ENCODE data around the gene PIK3R5. TPM values are rescaled to one million over a fixed set of nuclear protein-coding genes. Genes with fewer than 3 reads are reported as not detected.

Gene PIK3R5
- total and polyA plus RNA-seq, 2 donors, result 3.1 to 4.6 TPM

- no peak for DNase-seq (ENCODE audit: extremely low spot score)
- H3K36me3 ChIP-seq (ENCODE audit: insufficient read depth), result no peaks in the 10 kb centered on the region
- 66% methylated on average over 6 of the region's 6 CpGs for WGBS
- no peaks in the 10 kb centered on the region for H3K4me1 ChIP-seq (ENCODE audit: insufficient read depth)
- no peak overlapping the region for H3K4me3 ChIP-seq (ENCODE audit: low read depth, low read length)
- H3K27ac ChIP-seq (ENCODE audit: low read depth), result no peak overlapping the region
These were observed 65.3 kb downstream of the PIK3R5 start for GRCh38 chr17:8900207-8900606.

GRCh38 chr17:8898636-8899035, 66.9 kb downstream of the PIK3R5 start:
- Histone ChIP-seq H3K36me3 (ENCODE audit: insufficient read depth) (no peaks in the 10 kb centered on the region), H3K4me3 (ENCODE audit: low read depth, low read length) (no peak overlapping the region), H3K4me1 (ENCODE audit: insufficient read depth) (no peaks in the 10 kb centered on the region), H3K27ac (ENCODE audit: low read depth) (no peak overlapping the region)
- no peak for DNase-seq (ENCODE audit: extremely low spot score)
- WGBS, result 84% methylated on average over 6 of the region's 6 CpGs

- Histone ChIP-seq H3K4me3 (ENCODE audit: low read depth, low read length) (no peak overlapping the region), H3K36me3 (ENCODE audit: insufficient read depth) (no peaks in the 10 kb centered on the region), H3K27ac (ENCODE audit: low read depth) (no peak overlapping the region), H3K4me1 (ENCODE audit: insufficient read depth) (no peaks in the 10 kb centered on the region)
- no peak for DNase-seq (ENCODE audit: extremely low spot score)
- 80% methylated on average over 2 of the region's 2 CpGs for WGBS
These were observed 67.4 kb downstream of the PIK3R5 start for GRCh38 chr17:8898126-8898525.

GRCh38 chr17:8896641-8897635, 68.6 kb downstream of the PIK3R5 start:
- H3K4me3 ChIP-seq (ENCODE audit: low read depth, low read length), result no peak overlapping the region
- no peak for DNase-seq (ENCODE audit: extremely low spot score)
- H3K36me3 ChIP-seq (ENCODE audit: insufficient read depth), result no peaks in the 10 kb centered on the region
- 80% methylated on average over 12 of the region's 12 CpGs for WGBS
- H3K27ac ChIP-seq (ENCODE audit: low read depth), result no peak overlapping the region
- no peaks in the 10 kb centered on the region for H3K4me1 ChIP-seq (ENCODE audit: insufficient read depth)

GRCh38 chr17:8896087-8896486, 69.4 kb downstream of the PIK3R5 start:
- Histone ChIP-seq H3K36me3 (ENCODE audit: insufficient read depth) (no peaks in the 10 kb centered on the region), H3K27ac (ENCODE audit: low read depth) (no peak overlapping the region), H3K4me1 (ENCODE audit: insufficient read depth) (no peaks in the 10 kb centered on the region), H3K4me3 (ENCODE audit: low read depth, low read length) (no peak overlapping the region)
- no peak for DNase-seq (ENCODE audit: extremely low spot score)
- 84% methylated on average over 3 of the region's 3 CpGs for WGBS

GRCh38 chr17:8894673-8895578, 70.6 kb downstream of the PIK3R5 start:
- Histone ChIP-seq H3K36me3 (ENCODE audit: insufficient read depth) (no peaks in the 10 kb centered on the region), H3K4me3 (ENCODE audit: low read depth, low read length) (peak overlapping the region; percentile 6), H3K4me1 (ENCODE audit: insufficient read depth) (no peaks in the 10 kb centered on the region), H3K27ac (ENCODE audit: low read depth) (no peak overlapping the region)
- WGBS, result 40% methylated on average over 24 of the region's 24 CpGs
- peak; percentile 36 for DNase-seq (ENCODE audit: extremely low spot score)

- DNase-seq (ENCODE audit: extremely low spot score), result no peak
- peak overlapping the region; percentile 6 for H3K4me3 ChIP-seq (ENCODE audit: low read depth, low read length)
These were observed 71.3 kb downstream of the PIK3R5 start for GRCh38 chr17:8894202-8894671.

GRCh38 chr17:8893621-8894201, 71.8 kb downstream of the PIK3R5 start:
- no peaks in the 10 kb centered on the region for H3K4me1 ChIP-seq (ENCODE audit: insufficient read depth)
- no peaks in the 10 kb centered on the region for H3K36me3 ChIP-seq (ENCODE audit: insufficient read depth)
- no peak overlapping the region for H3K4me3 ChIP-seq (ENCODE audit: low read depth, low read length)
- 84% methylated on average over 15 of the region's 15 CpGs for WGBS
- no peak for DNase-seq (ENCODE audit: extremely low spot score)
- no peak overlapping the region for H3K27ac ChIP-seq (ENCODE audit: low read depth)

More at GRCh38 chr17:8894202-8894671, 71.3 kb downstream of the PIK3R5 start:
- Histone ChIP-seq H3K4me1 (ENCODE audit: insufficient read depth) (no peaks in the 10 kb centered on the region), H3K27ac (ENCODE audit: low read depth) (no peak overlapping the region), H3K36me3 (ENCODE audit: insufficient read depth) (no peaks in the 10 kb centered on the region)
- 62% methylated on average over 17 of the region's 17 CpGs for WGBS

GRCh38 chr17:8893059-8893458, 72.4 kb downstream of the PIK3R5 start:
- no peak overlapping the region for H3K4me3 ChIP-seq (ENCODE audit: low read depth, low read length)
- no peaks in the 10 kb centered on the region for H3K36me3 ChIP-seq (ENCODE audit: insufficient read depth)
- H3K27ac ChIP-seq (ENCODE audit: low read depth), result no peak overlapping the region
- H3K4me1 ChIP-seq (ENCODE audit: insufficient read depth), result no peaks in the 10 kb centered on the region
- DNase-seq (ENCODE audit: extremely low spot score), result no peak
- 94% methylated on average over 3 of the region's 3 CpGs for WGBS

GRCh38 chr17:8892338-8892690, 73.2 kb downstream of the PIK3R5 start:
- H3K27ac ChIP-seq (ENCODE audit: low read depth), result no peak overlapping the region
- H3K36me3 ChIP-seq (ENCODE audit: insufficient read depth), result no peaks in the 10 kb centered on the region
- no peak for DNase-seq (ENCODE audit: extremely low spot score)
- H3K4me1 ChIP-seq (ENCODE audit: insufficient read depth), result no peaks in the 10 kb centered on the region
- WGBS, result 55% methylated on average over 6 of the region's 6 CpGs
- H3K4me3 ChIP-seq (ENCODE audit: low read depth, low read length), result no peak overlapping the region

- Histone ChIP-seq H3K4me3 (ENCODE audit: low read depth, low read length) (no peak overlapping the region), H3K36me3 (ENCODE audit: insufficient read depth) (no peaks in the 10 kb centered on the region), H3K27ac (ENCODE audit: low read depth) (no peak overlapping the region), H3K4me1 (ENCODE audit: insufficient read depth) (no peaks in the 10 kb centered on the region)
- no peak for DNase-seq (ENCODE audit: extremely low spot score)
- 90% methylated on average over 12 of the region's 12 CpGs for WGBS
These were observed 74.8 kb downstream of the PIK3R5 start for GRCh38 chr17:8890671-8891070.

GRCh38 chr17:8889458-8890210, 75.9 kb downstream of the PIK3R5 start:
- Histone ChIP-seq H3K4me1 (ENCODE audit: insufficient read depth) (no peaks in the 10 kb centered on the region), H3K27ac (ENCODE audit: low read depth) (no peak overlapping the region), H3K36me3 (ENCODE audit: insufficient read depth) (no peaks in the 10 kb centered on the region), H3K4me3 (ENCODE audit: low read depth, low read length) (no peak overlapping the region)
- DNase-seq (ENCODE audit: extremely low spot score), result no peak
- WGBS, result 97% methylated on average over 14 of the region's 14 CpGs

All from urinary bladder (tissue), 4 donors.